NCI-H146 (cell line): ENCODE data around the gene YBX2.
A peak's percentile ranks its signal among the peaks of the same experiment; 100 is the strongest.

Experiments used
- DNase-seq: peaks from one replicate; lab custom pipeline; 2025; lab: John Stamatoyannopoulos, UW

YBX2 gene

DNA sequence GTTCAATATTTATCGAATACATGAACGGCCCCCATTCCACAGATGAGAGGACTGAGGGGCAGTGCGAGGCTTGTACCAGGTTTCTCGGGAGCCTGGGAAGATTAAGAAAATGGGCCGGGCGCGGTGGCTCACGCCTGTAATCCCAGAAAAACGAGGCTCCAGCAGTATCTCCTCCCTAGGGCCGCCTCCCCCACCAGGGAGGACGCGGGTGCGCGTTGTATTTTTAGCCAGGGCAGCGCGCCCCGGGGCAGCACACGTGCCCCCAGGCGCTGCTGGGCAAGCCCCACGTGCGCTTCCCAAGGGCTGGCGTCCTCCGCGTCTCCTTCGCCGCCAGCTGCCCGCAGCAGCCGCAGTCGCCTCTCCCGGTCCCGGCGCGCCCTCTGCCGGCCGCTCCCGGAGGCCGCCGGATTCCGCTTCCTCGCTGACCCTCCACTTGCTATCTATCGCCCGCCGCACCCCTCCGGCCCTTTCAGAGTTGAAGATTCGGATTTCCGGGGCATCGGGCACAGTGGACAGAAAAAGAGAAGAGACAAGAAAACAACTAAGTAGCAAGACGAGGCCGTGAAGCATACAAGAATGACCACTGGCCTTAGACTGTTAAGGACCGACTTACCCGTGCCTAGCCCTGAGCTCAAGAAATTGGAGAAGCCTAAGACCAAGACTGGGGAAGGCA, 1.9 kb upstream of the YBX2 start:
- peak; percentile 82 for DNase-seq

- no peak for DNase-seq
Measured at GRCh38 chr17:7295230-7296180, 1.1 kb upstream of the YBX2 start.

DNA sequence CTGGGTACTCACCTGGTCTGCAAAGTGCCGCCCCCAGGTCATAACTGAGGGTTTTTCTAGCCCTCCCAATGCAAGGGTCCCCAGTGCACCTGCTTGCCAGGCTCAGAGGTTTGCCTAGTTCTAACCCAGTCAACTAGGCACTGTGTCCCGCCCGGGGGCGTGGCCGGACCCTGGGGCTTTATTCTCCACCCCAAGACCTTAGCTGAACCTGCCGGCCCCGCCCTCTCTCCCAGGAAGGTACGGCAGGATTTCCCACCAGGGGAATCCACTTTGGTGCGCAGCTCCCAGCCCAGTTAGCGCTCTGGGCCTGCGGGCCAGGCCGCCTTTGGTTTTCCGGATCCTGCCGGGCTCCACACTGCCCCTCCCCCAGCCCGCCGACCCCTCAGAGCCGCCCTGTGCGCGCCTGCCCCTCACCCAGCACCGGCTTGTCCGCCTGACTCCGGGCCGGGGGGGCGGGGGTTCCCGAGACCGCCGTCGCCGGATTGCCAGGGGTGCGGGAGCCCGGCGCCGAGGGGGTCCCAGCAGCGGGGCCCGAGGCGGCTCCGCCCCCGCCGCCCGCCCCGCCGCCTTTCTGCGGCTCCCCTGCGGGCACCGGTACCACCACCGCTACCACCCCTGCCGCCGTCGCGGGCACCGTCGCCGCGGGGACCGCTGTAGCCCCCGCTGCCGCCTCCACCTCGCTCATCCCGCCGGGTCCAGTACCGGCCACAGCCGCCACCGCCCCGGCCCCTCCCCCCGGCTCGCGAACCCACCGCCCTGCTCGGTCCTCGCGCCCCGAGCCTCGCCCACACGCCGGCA, 424 bp downstream of the YBX2 start:
- DNase-seq: peak; percentile 39

DNA sequence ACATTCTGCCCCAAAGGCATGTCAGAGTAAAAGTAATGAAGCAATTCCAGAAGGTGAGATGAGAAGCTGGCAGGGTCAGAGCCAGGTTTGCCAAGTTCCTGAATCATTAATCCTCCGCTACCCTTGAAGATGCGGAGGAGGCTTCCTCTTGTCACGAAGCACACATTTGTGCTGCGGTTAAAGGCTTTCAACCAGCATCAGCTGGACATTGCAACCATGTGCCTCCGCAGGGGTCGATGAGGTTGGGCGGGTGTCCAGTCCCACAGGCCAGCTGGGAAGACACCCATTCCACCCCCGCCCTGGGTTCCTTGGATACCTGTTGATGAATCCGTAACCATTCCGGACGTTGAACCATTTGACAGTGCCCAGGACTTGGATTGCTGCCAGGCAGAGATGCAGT, 1.3 kb downstream of the YBX2 start:
- DNase-seq: no peak

- no peak for DNase-seq
Measured at GRCh38 chr17:7292729-7293128, 1.7 kb downstream of the YBX2 start.

- no peak for DNase-seq
Measured at GRCh38 chr17:7292194-7292593, 2.2 kb downstream of the YBX2 start.

DNA sequence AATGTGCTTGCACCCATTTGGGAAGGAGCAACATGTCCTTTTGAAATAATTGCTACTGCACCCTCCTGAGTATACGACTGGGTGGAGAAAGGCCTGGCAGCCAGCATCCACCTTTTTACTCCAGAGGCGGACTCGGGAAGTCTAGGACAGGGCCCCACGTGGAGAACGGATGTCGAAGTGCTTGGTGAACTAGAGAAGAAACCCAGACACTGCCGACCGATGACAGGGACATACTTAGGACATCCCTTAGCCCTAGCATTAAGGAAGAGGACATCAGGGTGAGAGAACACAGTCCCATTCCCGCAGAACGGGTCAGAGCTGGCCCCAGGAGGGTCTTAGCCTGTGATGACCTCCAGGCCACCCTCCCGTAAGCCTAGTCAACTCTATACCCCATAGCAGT, 3.8 kb downstream of the YBX2 start:
- no peak for DNase-seq

- no peak for DNase-seq
Measured at GRCh38 chr17:7290166-7290565, 4.3 kb downstream of the YBX2 start.

DNA sequence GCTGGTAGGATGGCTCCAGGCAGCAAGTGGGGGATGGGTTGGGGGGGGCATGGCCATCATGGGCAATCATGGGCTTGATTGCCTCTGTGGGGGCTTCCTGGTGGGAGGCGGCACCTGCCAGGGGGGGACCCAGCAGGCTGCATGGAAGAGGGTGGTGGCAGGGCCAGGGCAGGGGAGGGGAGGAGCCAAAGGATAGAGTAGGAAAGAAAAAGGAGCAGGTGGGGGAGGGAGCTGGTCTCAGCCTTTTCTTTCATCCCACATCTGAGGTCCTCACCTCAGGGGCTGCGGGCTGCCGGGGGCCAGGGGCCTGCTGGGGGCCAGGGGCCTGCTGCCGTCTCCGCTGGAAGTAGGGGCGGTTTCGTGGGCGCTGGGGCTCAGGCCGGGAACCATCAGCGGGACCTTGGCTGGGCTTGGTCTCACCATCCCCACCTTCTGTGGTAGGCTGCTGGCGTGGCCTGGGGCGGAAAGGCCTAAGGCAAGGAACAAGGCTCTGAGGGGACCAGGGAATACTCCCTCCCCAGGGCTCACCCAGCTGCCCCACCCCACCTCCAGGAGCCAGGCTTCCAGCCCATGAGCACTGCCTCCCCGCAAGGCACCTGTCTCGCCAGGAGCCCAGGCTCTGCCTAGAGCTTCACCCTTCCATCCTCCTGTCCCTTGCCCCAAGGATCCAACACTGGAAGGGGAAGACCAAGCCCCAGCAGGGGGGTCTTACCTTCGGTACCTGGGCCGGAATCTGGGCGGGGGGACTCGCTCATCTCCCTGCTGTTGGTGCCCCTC, 5.0 kb downstream of the YBX2 start:
- DNase-seq: no peak

DNA sequence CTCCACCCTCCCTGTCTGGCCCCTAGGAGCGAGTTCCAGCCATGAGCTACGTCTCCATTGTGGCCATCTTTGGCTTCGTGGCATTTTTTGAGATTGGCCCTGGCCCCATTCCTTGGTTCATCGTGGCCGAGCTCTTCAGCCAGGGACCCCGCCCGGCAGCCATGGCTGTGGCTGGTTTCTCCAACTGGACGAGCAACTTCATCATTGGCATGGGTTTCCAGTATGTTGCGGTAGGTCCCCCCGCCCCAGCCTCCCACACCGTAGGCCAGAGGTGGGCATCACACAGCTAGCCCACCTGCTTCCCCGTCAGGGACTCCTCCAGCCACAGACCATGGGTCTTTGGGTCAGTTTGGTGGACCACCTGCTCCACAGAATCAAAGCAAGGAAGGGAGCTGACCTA, 8.8 kb downstream of the YBX2 start:
- no peak for DNase-seq

GRCh38 chr17:7284911-7285310, 9.5 kb downstream of the YBX2 start:
- no peak for DNase-seq

- no peak for DNase-seq
Measured at GRCh38 chr17:7283471-7284216, 10.8 kb downstream of the YBX2 start.

- DNase-seq: peak; percentile 11
Measured at GRCh38 chr17:7282752-7283321, 11.6 kb downstream of the YBX2 start.

DNA sequence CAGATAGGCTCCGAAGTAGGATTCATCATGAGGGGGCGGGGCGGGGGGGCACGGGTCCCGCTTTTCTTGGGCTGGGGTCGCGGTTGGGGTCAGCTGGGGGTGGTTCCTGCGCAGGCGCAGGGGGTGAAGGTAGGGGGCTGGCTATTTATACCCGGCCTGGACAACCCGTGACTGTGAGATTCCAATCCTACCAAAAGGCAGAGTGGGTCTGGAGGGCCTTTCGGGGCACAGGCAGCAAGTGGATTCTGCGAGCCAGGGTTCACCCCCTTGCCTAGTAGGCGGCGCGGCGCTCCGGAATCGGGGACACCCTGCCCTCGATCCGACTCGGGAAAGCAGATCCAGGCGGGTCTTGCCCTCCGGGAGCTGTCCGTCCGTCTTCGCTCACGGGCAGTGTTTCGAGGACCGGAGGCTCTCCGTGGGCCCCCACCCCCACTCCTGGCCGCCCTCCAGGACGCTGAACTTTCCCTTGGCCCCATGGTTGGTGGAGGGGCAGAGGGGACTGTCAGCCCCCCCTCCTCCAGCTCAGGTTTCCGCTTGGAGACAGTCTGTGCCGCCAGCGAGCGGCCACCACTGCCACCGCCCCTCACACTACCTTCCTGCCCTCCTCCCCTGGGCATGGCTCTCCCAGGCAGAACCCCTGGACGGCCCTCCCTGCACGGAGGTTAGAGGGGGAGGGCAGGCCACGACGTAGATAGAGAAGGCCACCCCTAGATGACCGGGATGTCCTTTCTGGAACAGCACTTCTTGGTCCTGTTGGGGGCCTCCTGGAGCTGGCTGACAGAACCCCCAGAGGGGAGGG, 12.3 kb downstream of the YBX2 start:
- no peak for DNase-seq

GRCh38 chr17:7281074-7281952, 13.1 kb downstream of the YBX2 start, which contains the start of gene SLC2A4:
Gene SLC2A4, plus strand, starts transcription at chr17:7281718. Its CDS starts 217 bp downstream, at chr17:7281935.
- peak; percentile 78 for DNase-seq

- peak; percentile 77 for DNase-seq
Measured at GRCh38 chr17:7280519-7281073, 13.8 kb downstream of the YBX2 start.

DNA sequence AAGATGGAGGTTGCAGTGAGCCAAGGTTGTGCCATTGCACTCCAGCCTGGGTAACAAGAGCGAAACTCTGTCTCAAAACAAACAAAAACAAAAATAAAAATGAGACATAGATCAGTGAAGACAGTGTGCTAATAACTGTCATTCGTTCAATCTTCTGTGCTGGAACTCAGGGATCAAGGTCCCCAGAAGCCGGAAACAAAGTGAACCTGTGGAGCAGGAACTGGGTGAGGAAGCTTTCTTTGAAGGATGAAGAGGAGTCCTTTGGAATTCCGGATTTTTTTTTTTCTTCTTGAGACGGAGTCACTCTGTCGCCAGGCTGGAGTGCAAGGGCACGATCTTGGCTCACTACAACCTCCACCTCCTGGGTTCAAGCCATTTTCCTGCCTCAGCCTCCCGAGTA, 15.0 kb downstream of the YBX2 start:
- no peak for DNase-seq

DNA sequence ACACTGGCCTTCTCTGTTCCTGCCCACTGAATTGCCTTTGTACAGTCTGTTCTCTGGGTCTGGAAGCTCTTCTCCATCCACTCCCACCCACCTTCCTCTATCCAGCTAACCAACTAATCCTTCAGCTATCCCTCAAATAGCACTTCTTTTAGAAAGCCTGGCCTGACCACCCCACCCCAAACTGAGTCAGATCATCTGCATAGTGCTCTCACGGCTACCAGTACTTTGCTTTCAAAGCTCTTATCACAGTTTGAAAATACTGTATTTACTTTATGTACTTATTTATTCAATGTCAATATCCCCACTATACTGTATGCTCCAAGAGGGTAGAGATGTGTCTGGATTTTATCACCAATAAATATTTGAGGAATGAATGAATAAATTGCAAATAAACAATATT, 27.7 kb downstream of the YBX2 start:
- no peak for DNase-seq

DNA sequence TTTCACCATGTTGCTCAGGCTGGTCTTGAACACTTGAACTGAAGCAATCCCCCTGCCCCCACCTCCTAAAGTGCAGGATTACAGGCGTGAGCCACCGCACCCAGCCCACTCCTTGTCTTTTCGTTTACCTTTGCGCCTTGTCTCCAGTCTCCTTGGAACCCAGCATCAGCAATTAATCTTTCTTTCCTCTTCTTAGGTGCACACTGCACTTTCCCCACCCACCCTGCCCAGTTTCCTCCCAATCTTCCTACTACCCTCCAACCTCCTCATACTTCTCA, 30.7 kb downstream of the YBX2 start:
- DNase-seq: no peak
